Caco-2 (cell line): ENCODE results near the gene ATP6V1E1. TPM values are rescaled to one million over a fixed set of nuclear protein-coding genes. Genes with fewer than 3 reads are reported as not detected.
A peak's percentile ranks its signal among the peaks of the same experiment; 100 is the strongest.
"Not testable (repeated sequence)": the region's sequence is repeated elsewhere in the genome, so short reads cannot be mapped to it uniquely, and the experiment has no call there.

Source experiments
- BruUV-seq: library from RNA; stranded (reverse); fragments of 400-500 nt; replicated peaks from 2 replicates; lab custom pipeline; 2021; lab: Mats Ljungman, UMichigan
- CTCF ChIA-PET: fragments of 300-600 bp; sonication (Branson Sonifier 250); formaldehyde crosslinking; loops from one replicate; lab custom pipeline; 2022; ENCODE audit warnings: antibody characterized with exemption; lab: Charles Lee
- POLR2A ChIA-PET: fragments of 300-600 bp; sonication (Branson Sonifier 250); formaldehyde crosslinking; loops from one replicate; lab custom pipeline; 2022; ENCODE audit warnings: antibody characterized with exemption; lab: Charles Lee
- DNase-seq, 2 experiments: peaks; one replicate each; pipeline versions ENCODE4 v3.0.0 to v3.0.0-alpha.2; 2020 to 2022
- H3K27me3 ChIP-seq: replicated peaks from 2 replicates; pipeline ENCODE4 v1.6.0; 2011; ENCODE audit warnings: low read length; ENCODE audit not compliant: control insufficient read depth, insufficient read depth
- H3K36me3 ChIP-seq: 2 replicates; pipeline ENCODE4 v1.5.1; 2011; ENCODE audit warnings: low read length; ENCODE audit not compliant: control insufficient read depth, insufficient read depth
- H3K4me1 ChIP-seq: fragments of 250-450 bp; sonication (Bioruptor Pico); 2 replicates; pipeline ENCODE4 v1.5.1; 2020; ENCODE audit warnings: mild to moderate bottlenecking
- H3K4me3 ChIP-seq: 2 replicates; pipeline ENCODE4 v1.5.1; 2011; ENCODE audit warnings: low read depth, mild to moderate bottlenecking, control low read depth, low read length
- H3K9me3 ChIP-seq: fragments of 250-450 bp; sonication (Bioruptor Pico); 2 replicates; pipeline ENCODE4 v1.5.1; 2020; ENCODE audit warnings: mild to moderate bottlenecking, moderate library complexity
- H3K27ac Mint-ChIP-seq: one replicate; pipeline ENCODE4 v1.8.0; 2022; ENCODE audit warnings: mixed read lengths; ENCODE audit not compliant: unreplicated experiment
- H3K27me3 Mint-ChIP-seq: one replicate; pipeline ENCODE4 v1.8.0; 2022; ENCODE audit warnings: mixed read lengths; ENCODE audit not compliant: insufficient read depth, unreplicated experiment
- H3K36me3 Mint-ChIP-seq: one replicate; pipeline ENCODE4 v1.8.0; 2022; ENCODE audit warnings: mild to moderate bottlenecking, mixed read lengths; ENCODE audit not compliant: insufficient read depth, unreplicated experiment
- H3K4me1 Mint-ChIP-seq: one replicate; pipeline ENCODE4 v1.8.0; 2022; ENCODE audit warnings: low read depth, mixed read lengths; ENCODE audit not compliant: unreplicated experiment
- H3K4me3 Mint-ChIP-seq: one replicate; pipeline ENCODE4 v1.8.0; 2022; ENCODE audit warnings: mild to moderate bottlenecking, moderate library complexity, mixed read lengths; ENCODE audit not compliant: unreplicated experiment
- H3K9me3 Mint-ChIP-seq: one replicate; pipeline ENCODE4 v1.8.0; 2022; ENCODE audit warnings: mixed read lengths; ENCODE audit not compliant: unreplicated experiment
- intact Hi-C: fragments of 100-400 bp; cut with micrococcal nuclease; formaldehyde crosslinking; loops from one replicate; pipeline ENCODE4 v1.10.0; 2022; ENCODE audit not compliant: unreplicated experiment
- total RNA-seq: library from RNA; stranded (reverse); gene quantifications from 2 replicates; pipeline ENCODE4 v1.2.3, GENCODE V29; 2022
- TF ChIP-seq, protein P1 (sequence below), 2 experiments: fragments of 200-600 bp in 1 of 2; IDR thresholded peaks; 1 replicate in 1 of 2; 2 replicates in 1 of 2; pipeline versions ENCODE4 v1.5.1 to v1.8.0; 2011 to 2022; ENCODE audit warnings: antibody characterized with exemption in 1 of 2, control low read depth in 1 of 2, inconsistent platforms in 1 of 2, low read depth in 1 of 2, low read length in 1 of 2, mild to moderate bottlenecking in 1 of 2, moderate library complexity in 1 of 2; ENCODE audit not compliant: insufficient read depth in 1 of 2, severe bottlenecking in 1 of 2, unreplicated experiment in 1 of 2

Gene ATP6V1E1
- total RNA-seq, 1 experiment from 2014 or later = 147 TPM

DNA sequence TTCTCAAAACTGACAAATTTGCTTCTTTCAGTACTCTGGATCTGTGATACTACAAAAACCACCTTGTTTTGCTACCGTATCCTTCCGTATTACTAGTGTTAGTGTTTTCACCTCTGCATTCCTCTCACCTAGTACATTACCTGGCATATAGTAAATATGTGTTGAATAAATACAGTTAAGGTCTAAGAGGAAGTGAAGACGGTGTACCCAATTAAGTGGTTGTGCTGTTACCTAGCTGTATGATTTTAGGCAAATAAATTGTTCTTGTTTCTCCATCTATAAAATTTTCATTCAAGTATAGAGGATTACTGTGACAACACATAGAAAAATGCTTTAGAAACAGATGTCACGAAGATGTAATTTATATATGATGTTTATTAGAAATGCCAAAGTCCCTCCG is 18.9 kb upstream of the ATP6V1E1 start:
- no peaks in the 10 kb centered on the region for H3K36me3 ChIP-seq
- no peak overlapping the region for H3K4me3 ChIP-seq
- H3K4me1 ChIP-seq = no peaks in the 10 kb centered on the region
- ChIA-PET CTCF (interaction anchor here (1.1 kb wide), 1 partner anchor 89 kb away, joined by 3 read pairs; no protein-coding TSS in a partner anchor), POLR2A (no interaction called here)
- Mint-ChIP-seq H3K4me1 (peaks cover 6% of the 10 kb centered on the region), H3K4me3 (no peak overlapping the region), H3K9me3 (no peaks in the 10 kb centered on the region), H3K27ac (no peak overlapping the region), H3K27me3 (no peaks in the 10 kb centered on the region), H3K36me3 (peaks cover 20% of the 10 kb centered on the region)
- intact Hi-C loops = no loop called here
- BruUV-seq = no TSS peak
- no peaks in the 10 kb centered on the region for H3K27me3 ChIP-seq
- DNase-seq = no peak
- no peaks in the 10 kb centered on the region for H3K9me3 ChIP-seq
- TF ChIP-seq, protein P1, sequence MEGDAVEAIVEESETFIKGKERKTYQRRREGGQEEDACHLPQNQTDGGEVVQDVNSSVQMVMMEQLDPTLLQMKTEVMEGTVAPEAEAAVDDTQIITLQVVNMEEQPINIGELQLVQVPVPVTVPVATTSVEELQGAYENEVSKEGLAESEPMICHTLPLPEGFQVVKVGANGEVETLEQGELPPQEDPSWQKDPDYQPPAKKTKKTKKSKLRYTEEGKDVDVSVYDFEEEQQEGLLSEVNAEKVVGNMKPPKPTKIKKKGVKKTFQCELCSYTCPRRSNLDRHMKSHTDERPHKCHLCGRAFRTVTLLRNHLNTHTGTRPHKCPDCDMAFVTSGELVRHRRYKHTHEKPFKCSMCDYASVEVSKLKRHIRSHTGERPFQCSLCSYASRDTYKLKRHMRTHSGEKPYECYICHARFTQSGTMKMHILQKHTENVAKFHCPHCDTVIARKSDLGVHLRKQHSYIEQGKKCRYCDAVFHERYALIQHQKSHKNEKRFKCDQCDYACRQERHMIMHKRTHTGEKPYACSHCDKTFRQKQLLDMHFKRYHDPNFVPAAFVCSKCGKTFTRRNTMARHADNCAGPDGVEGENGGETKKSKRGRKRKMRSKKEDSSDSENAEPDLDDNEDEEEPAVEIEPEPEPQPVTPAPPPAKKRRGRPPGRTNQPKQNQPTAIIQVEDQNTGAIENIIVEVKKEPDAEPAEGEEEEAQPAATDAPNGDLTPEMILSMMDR (IDR thresholded peaks at IDR 0.05; ENCODE audit: insufficient read depth in 1 of 2, low read depth in 1 of 2, low read length in 1 of 2, severe bottlenecking in 1 of 2, unreplicated experiment in 1 of 2) = no peak

DNA sequence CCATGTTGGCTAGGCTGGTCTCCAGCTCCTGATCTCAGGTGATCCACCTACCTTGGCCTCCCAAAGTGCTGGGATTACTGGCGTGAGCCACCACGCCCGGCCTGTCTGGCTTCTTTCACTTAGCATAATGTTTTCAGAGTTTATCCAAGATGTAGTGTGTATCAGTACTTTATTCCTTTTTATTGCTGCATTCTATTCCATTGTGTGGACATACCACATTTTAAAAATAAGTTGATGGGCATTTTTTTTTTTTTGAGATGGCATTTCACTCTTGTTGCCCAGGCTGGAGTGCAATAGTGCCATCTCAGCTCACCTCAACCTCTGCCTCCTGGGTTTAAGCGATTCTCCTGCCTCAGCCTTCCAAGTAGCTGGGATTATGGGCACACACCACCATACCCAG is 13.8 kb upstream of the ATP6V1E1 start:
- H3K9me3 Mint-ChIP-seq, H3K9me3 ChIP-seq, H3K27me3 Mint-ChIP-seq, POLR2A ChIA-PET, H3K4me3 ChIP-seq, H3K4me1 ChIP-seq, H3K27ac Mint-ChIP-seq, H3K4me3 Mint-ChIP-seq, H3K36me3 ChIP-seq, BruUV-seq, H3K27me3 ChIP-seq, intact Hi-C loops, DNase-seq, CTCF ChIA-PET: not testable (repeated sequence)
- H3K4me1 Mint-ChIP-seq = peaks cover 11% of the 10 kb centered on the region
- peaks cover 38% of the 10 kb centered on the region for H3K36me3 Mint-ChIP-seq

DNA sequence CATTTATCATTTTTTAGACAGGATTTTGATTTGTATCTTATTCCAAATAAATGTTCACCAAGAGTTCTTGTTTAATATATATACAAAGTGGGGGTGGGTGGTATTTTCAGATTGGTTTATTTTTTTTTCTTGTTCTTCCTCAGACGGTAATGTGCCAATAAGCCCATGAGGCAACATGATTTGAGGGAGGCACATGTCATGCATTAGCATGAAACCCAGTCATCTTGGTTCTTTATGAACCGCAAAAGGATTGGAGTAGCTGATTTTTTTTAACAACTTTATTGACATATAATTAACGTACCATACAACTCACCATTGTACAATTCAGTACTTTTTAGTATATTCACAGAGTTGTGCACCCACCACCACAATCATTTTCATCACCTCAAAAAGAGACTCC is 12.7 kb upstream of the ATP6V1E1 start:
- ChIA-PET POLR2A (no interaction called here), CTCF (no interaction called here)
- BruUV-seq = TSS peak; percentile 3
- intact Hi-C loops = no loop called here
- no peak for DNase-seq
- Histone ChIP-seq H3K4me3 (no peak overlapping the region), H3K36me3 (no peaks in the 10 kb centered on the region), H3K9me3 (no peaks in the 10 kb centered on the region), H3K4me1 (peaks cover 8% of the 10 kb centered on the region), H3K27me3 (no peaks in the 10 kb centered on the region)
- Mint-ChIP-seq H3K27ac (no peak overlapping the region), H3K36me3 (peaks cover 38% of the 10 kb centered on the region), H3K9me3 (no peaks in the 10 kb centered on the region), H3K27me3 (no peaks in the 10 kb centered on the region), H3K4me3 (no peak overlapping the region), H3K4me1 (peaks cover 8% of the 10 kb centered on the region)
- TF ChIP-seq, protein P1 (IDR thresholded peaks at IDR 0.05; ENCODE audit: insufficient read depth in 1 of 2, low read depth in 1 of 2, low read length in 1 of 2, severe bottlenecking in 1 of 2, unreplicated experiment in 1 of 2) = no peak
